Stimulated activated CD8-positive, alpha-beta memory T cell treated with anti-CD3 and anti-CD28 coated beads, Interleukin-2, amount 100 ng/mL, for 1 hour (primary cell): Measurements from ENCODE around the gene CSRP1.
"Not testable (repeated sequence)": the region's sequence is repeated elsewhere in the genome, so short reads cannot be mapped to it uniquely, and the experiment has no call there.

ENCODE experiments used
- DNase-seq, 2 donors: peaks; one replicate each; pipeline ENCODE4 v3.0.0-alpha.2; 2020; ENCODE audit warnings: low read depth in 2 of 2

CSRP1 gene

DNA sequence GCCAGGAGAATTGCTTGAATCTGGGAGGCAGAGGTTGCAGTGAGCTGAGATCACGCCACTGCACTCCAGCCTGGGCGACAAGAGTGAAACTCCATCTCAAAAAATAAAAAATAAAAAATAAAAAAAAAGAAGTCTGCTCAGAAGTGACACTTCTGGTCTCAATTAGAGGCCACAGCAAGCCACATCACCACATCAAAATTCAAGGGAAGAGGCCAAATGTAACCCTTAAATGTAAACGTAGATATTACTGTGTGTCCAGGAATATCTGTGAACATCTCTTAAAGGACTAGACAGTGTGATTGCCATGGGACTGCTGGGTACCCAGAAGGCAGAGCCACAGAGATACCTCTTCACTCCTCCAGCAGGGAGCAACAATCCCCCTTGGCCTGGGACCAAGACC, 28.3 kb downstream of the CSRP1 start:
- DNase-seq, result not testable (repeated sequence)

GRCh38 chr1:201476670-201477344, 30.1 kb downstream of the CSRP1 start:
- no peak for DNase-seq

DNA sequence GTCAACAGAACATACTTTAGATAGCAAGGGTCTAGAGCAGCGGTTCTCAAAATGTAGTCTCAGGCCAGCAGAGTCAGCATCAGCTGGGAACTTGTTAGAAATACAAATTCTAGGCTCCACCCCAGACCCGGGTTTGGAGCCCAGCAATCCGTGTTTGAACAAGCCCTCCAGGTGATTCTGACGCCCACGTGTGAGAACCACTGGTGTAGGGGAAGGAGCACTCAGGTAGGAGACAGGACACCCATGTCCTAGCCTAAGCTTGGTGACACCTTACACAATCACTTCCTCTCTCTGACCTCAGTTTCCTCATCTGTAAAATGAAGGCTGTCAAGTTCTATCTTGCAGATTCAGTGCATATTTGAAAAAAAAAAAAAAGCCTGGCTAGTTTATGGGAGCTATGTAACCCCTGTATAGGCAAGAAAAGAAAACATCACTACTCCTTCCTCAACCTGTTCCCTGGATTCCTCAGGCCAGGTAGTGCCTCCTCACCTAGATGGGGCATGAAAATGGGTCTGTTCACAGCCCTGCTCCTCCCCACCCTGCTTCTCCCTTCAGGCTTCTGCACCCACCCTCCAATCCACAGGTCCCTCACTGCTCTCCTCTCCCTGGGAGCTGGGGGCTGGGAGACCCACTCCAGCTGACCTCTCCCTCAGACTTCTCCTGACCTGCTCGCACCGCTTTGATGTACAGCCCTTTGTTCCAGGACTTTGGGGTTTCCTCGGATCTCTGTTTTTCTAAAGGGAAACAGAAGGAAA, 30.8 kb downstream of the CSRP1 start:
- DNase-seq, result no peak

GRCh38 chr1:201475130-201475529, 31.8 kb downstream of the CSRP1 start:
- no peak for DNase-seq

GRCh38 chr1:201473296-201473695, 33.6 kb downstream of the CSRP1 start:
- DNase-seq, result no peak

GRCh38 chr1:201472321-201472720, 34.6 kb downstream of the CSRP1 start:
- not testable (repeated sequence) for DNase-seq

DNA sequence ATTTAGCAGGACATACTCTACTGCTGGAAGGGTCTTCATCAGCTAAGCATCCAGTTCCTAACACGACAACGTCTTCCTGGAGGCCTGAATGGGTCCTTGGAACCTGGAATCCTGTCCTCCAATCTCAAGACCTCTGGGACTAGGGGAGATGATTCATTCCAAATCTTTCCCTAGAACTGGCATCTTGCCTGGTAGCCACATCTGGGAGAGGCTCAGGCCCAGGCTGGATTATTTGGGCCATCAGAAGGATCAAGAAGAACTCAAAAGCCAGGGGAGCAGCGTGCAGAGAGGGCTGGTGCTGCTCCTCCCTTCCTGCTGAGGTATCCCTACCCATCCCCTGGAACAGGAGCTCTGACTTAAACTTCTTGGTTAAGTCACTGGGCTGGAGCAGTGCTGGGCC, 35.2 kb downstream of the CSRP1 start:
- DNase-seq, result no peak

- DNase-seq, result no peak
These were observed 36.3 kb downstream of the CSRP1 start for GRCh38 chr1:201470581-201470980.

- no peak for DNase-seq
These were observed 37.3 kb downstream of the CSRP1 start for GRCh38 chr1:201469645-201470074.

- DNase-seq, result no peak
These were observed 37.9 kb downstream of the CSRP1 start, which contains the start of gene PHLDA3 for GRCh38 chr1:201468844-201469644. Gene PHLDA3 (minus strand): TSS chr1:201469188. CDS start chr1:201468786, 402 bp downstream.

DNA sequence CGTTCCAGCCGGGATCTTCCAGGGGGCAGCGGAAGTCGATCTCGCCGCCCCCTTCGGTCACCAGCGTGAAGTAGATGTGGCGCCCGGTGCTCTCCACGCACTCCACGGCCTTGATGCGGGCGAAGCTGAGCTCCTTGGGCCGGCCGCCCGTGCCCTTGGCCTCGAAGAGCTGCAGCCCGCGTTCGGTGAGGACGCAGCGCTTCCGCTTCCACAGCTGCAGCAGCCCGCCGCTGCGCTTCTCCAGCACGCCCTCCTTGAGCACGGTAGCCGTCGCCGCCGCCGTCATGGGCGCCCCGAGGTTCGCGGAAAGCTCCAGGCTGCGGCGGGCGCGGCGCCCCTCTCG, 38.5 kb downstream of the CSRP1 start:
- DNase-seq, result no peak

DNA sequence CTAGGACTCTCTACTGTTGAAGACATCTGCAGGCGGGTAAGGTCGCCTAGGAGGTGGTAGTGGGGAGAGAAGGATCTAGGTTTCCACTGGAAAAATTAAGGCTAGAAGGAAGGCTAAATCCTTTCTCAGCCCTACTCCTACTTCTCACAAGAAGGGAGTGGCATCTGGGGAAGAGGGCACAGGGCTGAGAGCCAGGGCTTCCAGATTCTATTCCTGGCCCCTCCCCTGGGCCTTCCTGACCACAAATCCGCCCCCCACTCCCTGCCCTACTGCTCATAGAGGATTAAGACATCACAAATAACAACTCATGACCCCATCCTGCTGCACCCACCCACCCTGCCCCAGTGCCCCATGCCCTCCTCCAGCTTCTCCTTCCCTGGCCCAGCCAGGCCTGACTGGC, 40.4 kb downstream of the CSRP1 start:
- DNase-seq, result no peak

DNA sequence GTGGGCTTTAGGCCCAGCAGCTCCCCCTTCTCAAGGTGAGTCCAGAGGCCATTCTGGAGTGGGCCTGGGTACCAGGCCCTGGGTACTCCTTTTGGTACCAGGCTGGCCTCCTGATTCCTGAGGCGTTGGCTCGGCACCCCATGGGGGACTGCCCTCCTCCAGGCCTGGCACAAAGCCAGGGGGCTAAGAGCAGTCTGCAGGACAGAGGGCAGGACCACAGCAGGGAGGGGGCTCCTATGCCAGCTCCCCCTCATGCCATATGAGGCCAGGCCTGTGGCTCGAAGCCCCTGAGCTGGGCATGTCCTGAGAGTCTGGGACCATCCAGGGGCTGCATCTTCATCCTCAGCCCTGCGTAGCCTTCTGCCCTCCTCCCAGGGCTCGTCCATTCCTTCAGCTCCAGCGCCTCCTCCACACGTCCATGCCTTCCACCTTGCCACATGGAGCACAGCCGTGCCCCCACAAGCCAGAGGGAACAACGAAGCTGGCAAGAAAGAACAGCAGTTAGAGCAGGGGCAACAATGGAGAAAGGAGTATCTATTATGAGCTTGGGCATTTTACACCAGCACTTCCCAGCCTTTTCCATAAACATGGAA, 41.1 kb downstream of the CSRP1 start:
- no peak for DNase-seq

GRCh38 chr1:201463071-201463552, 43.8 kb downstream of the CSRP1 start:
- no peak for DNase-seq

DNA sequence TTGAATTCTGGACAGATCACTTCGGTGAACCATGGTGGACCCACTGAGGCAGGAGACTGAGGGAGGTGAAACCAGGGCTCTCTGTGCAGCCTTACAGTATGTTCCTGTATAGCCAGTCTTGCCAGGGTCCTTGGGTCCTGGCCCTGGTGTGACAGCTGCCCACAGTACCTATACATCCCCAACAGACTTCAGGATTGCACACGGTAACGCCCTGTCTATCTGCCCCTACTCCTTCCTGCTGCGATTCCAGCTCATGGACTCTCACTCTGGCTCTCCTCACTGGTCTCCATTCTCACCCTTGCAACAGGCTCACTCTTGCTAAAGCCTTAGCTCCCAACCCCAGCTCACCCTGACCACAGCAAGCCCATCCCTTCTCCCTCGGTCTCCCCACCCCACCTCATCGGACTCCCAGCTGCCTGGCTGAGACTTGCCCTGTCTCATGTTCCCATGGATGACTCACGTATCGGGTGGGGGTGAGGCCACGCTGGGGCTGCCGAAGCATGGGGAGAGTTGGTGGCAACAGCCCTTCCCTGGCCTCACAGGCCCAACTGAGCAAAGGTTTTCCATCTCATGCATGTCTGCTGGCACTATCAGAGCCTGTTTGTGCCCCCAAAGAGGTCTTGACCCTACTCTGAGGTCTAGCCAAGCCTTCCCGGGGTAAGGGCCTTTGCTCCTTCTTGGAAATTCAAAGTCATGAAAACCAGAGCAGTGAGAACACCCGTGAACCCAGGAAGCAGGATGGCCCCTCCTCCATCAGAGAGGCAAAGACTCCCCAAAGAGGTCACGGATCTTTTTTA, 45.1 kb downstream of the CSRP1 start:
- no peak for DNase-seq

- DNase-seq, result no peak
These were observed 45.9 kb downstream of the CSRP1 start for GRCh38 chr1:201460814-201461644.

DNA sequence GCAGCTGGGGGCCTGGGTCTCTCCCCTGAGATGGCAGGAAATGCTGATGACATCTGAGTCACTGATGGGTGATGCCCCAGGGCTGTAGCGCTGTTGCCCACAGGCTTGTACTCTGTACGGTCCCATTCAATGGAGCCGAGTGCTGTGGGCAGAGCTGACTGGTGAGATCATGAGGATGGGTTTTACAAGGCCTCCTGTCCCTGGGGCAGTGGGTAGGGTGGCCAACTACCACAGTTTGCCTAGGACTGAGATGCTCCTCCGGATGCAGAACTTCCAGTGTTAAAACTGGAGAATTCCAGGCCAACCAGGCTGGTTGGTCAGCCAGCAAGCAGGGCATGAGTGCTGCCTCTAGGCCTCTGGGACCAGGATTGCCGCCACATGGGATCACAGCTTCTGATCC, 47.1 kb downstream of the CSRP1 start:
- DNase-seq, result no peak

DNA sequence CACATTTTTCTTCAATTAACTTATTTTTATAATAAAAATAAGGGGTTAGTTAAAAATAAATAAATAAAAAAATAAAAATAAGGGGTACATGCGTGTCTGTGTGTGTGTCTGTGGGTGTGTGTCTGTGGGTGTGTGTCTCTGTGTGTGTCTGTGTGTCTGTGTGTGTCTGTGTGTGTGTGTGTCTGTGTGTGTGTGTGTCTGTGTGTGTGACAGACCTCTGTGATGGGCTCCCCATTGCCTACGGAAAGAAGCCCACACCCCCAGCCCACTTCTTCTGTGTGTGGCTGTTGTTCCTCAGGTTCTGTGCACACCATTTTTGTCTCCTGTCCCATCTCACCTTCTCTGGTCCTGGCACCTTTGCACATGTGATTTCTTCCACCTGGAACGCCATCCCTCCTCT, 47.9 kb downstream of the CSRP1 start:
- DNase-seq, result no peak

- no peak for DNase-seq
These were observed 49.4 kb downstream of the CSRP1 start for GRCh38 chr1:201457508-201457960.
